HEK293 (cell line): ENCODE data around the gene GJC2.

Experiments used
- FEZF1 ChIP-seq: fragments of 450-650 bp; formaldehyde crosslinking; IDR thresholded peaks from 2 replicates; pipeline ENCODE4 v1.5.1; 2016; ENCODE audit warnings: missing biosample characterization, missing genetic modification characterization
- GLIS2 ChIP-seq: fragments of 450-650 bp; formaldehyde crosslinking; IDR thresholded peaks from 2 replicates; pipeline ENCODE4 v1.5.1; 2016; ENCODE audit warnings: missing biosample characterization, missing genetic modification characterization
- HOXA7 ChIP-seq: sonication (generic); formaldehyde crosslinking; IDR thresholded peaks from 2 replicates; pipeline ENCODE4 v1.8.1; 2022; ENCODE audit warnings: missing genetic modification reagents, borderline replicate concordance
- KLF16 ChIP-seq: fragments of 450-650 bp; formaldehyde crosslinking; IDR thresholded peaks from 2 replicates; pipeline ENCODE4 v1.5.1; 2017; ENCODE audit warnings: missing biosample characterization, missing genetic modification characterization
- KLF17 ChIP-seq: fragments of 450-650 bp; formaldehyde crosslinking; IDR thresholded peaks from 2 replicates; pipeline ENCODE4 v1.5.1; 2016; ENCODE audit warnings: missing biosample characterization, missing genetic modification characterization
- PRDM1 ChIP-seq: fragments of 450-650 bp; formaldehyde crosslinking; IDR thresholded peaks from 2 replicates; pipeline ENCODE4; 2016; ENCODE audit warnings: missing biosample characterization, missing genetic modification characterization
- PRDM4 ChIP-seq: fragments of 450-650 bp; formaldehyde crosslinking; IDR thresholded peaks from 2 replicates; pipeline ENCODE4 v1.5.1; 2017; ENCODE audit warnings: missing biosample characterization, missing genetic modification characterization
- REPIN1 ChIP-seq: fragments of 450-650 bp; formaldehyde crosslinking; IDR thresholded peaks from 2 replicates; pipeline ENCODE4 v1.5.1; 2017; ENCODE audit warnings: missing biosample characterization, missing genetic modification characterization, low read depth
- SETDB1 ChIP-seq: IDR thresholded peaks from one replicate; pipeline ENCODE4 v1.6.1; 2017; ENCODE audit warnings: mild to moderate bottlenecking, low read length, moderate library complexity, mixed read lengths; ENCODE audit not compliant: insufficient read length
- ZFHX2 ChIP-seq: fragments of 450-650 bp; formaldehyde crosslinking; conservative IDR thresholded peaks from 2 replicates; pipeline ENCODE4 v1.5.1; 2016; ENCODE audit warnings: missing biosample characterization, missing genetic modification characterization
- ZNF10 ChIP-seq: fragments of 450-650 bp; formaldehyde crosslinking; IDR thresholded peaks from 2 replicates; pipeline ENCODE4 v1.5.1; 2017; ENCODE audit warnings: missing biosample characterization, missing genetic modification characterization
- ZNF114 ChIP-seq: fragments of 450-650 bp; formaldehyde crosslinking; IDR thresholded peaks from 2 replicates; pipeline ENCODE4 v1.5.0; 2017; ENCODE audit warnings: missing biosample characterization, missing genetic modification characterization
- ZNF121 ChIP-seq: fragments of 450-650 bp; formaldehyde crosslinking; IDR thresholded peaks from 2 replicates; pipeline ENCODE4 v1.5.1; 2016; ENCODE audit warnings: missing biosample characterization, missing genetic modification characterization
- ZNF223 ChIP-seq: fragments of 450-650 bp; formaldehyde crosslinking; IDR thresholded peaks from 2 replicates; pipeline ENCODE4 v1.5.1; 2016; ENCODE audit warnings: missing biosample characterization, missing genetic modification characterization
- ZNF292 ChIP-seq: fragments of 450-650 bp; formaldehyde crosslinking; IDR thresholded peaks from 2 replicates; pipeline ENCODE4 v1.5.1; 2016; ENCODE audit warnings: low read depth, missing biosample characterization, missing genetic modification characterization, borderline replicate concordance
- ZNF311 ChIP-seq: fragments of 450-650 bp; formaldehyde crosslinking; IDR thresholded peaks from 2 replicates; pipeline ENCODE4 v1.5.1; 2017; ENCODE audit warnings: missing biosample characterization, missing genetic modification characterization, borderline replicate concordance
- ZNF341 ChIP-seq: fragments of 450-650 bp; formaldehyde crosslinking; IDR thresholded peaks from 2 replicates; pipeline ENCODE4; 2016; ENCODE audit warnings: low read depth, missing biosample characterization, missing genetic modification characterization
- ZNF366 ChIP-seq: fragments of 450-650 bp; formaldehyde crosslinking; conservative IDR thresholded peaks from 2 replicates; pipeline ENCODE4 v1.5.1; 2016; ENCODE audit warnings: missing biosample characterization, missing genetic modification characterization
- ZNF544 ChIP-seq: fragments of 450-650 bp; formaldehyde crosslinking; IDR thresholded peaks from 2 replicates; pipeline ENCODE4 v1.5.0; 2017; ENCODE audit warnings: missing biosample characterization, missing genetic modification characterization
- ZNF580 ChIP-seq: fragments of 450-650 bp; formaldehyde crosslinking; IDR thresholded peaks from 2 replicates; pipeline ENCODE4 v1.5.1; 2016; ENCODE audit warnings: missing biosample characterization, missing genetic modification characterization
- ZNF621 ChIP-seq: fragments of 450-650 bp; formaldehyde crosslinking; IDR thresholded peaks from 2 replicates; pipeline ENCODE4 v1.5.1; 2017; ENCODE audit warnings: missing biosample characterization, missing genetic modification characterization
- ZNF658 ChIP-seq: fragments of 450-650 bp; formaldehyde crosslinking; IDR thresholded peaks from 2 replicates; pipeline ENCODE4; 2016; ENCODE audit warnings: missing biosample characterization, missing genetic modification characterization
- ZNF670 ChIP-seq: fragments of 450-650 bp; formaldehyde crosslinking; IDR thresholded peaks from 2 replicates; pipeline ENCODE4 v1.5.1; 2016; ENCODE audit warnings: missing biosample characterization, missing genetic modification characterization, low read depth
- ZNF701 ChIP-seq: fragments of 450-650 bp; formaldehyde crosslinking; IDR thresholded peaks from 2 replicates; pipeline ENCODE4 v1.5.1; 2016; ENCODE audit warnings: missing biosample characterization, missing genetic modification characterization
- ZNF76 ChIP-seq: fragments of 450-650 bp; formaldehyde crosslinking; IDR thresholded peaks from 2 replicates; pipeline ENCODE4; 2016; ENCODE audit warnings: low read depth, missing biosample characterization, missing genetic modification characterization, borderline replicate concordance
- ZNF843 ChIP-seq: fragments of 450-650 bp; formaldehyde crosslinking; IDR thresholded peaks from 2 replicates; pipeline ENCODE4 v1.5.1; 2016; ENCODE audit warnings: missing biosample characterization, missing genetic modification characterization
- ZSCAN16 ChIP-seq: fragments of 450-650 bp; formaldehyde crosslinking; IDR thresholded peaks from 2 replicates; pipeline ENCODE4 v1.5.1; 2016; ENCODE audit warnings: missing biosample characterization, missing genetic modification characterization
- ZSCAN5A ChIP-seq: fragments of 450-650 bp; formaldehyde crosslinking; IDR thresholded peaks from 2 replicates; pipeline ENCODE4 v1.5.1; 2016; ENCODE audit warnings: missing biosample characterization, missing genetic modification characterization
- TF ChIP-seq, protein P1 (sequence below): fragments of 450-650 bp; formaldehyde crosslinking; IDR thresholded peaks from 2 replicates; pipeline ENCODE4 v1.5.1; 2016; ENCODE audit warnings: missing biosample characterization, missing genetic modification characterization
- TF ChIP-seq, protein P2 (sequence below): IDR thresholded peaks from 2 replicates; pipeline ENCODE4 v1.6.1; 2011; ENCODE audit warnings: mild to moderate bottlenecking, low read depth, low read length, borderline replicate concordance
- TF ChIP-seq, protein P3 (sequence below): fragments of 450-650 bp; formaldehyde crosslinking; IDR thresholded peaks from 2 replicates; pipeline ENCODE4 v1.5.0; 2017; ENCODE audit warnings: missing biosample characterization, missing genetic modification characterization, borderline replicate concordance

GJC2 gene

GRCh38 chr1:228166170-228166936 lies 16.6 kb downstream of the GJC2 start (continued):
- TF ChIP-seq ZNF580 (tag by site-specific recombination) = no peak
- TF ChIP-seq ZNF658 (tag by site-specific recombination) = no peak
- TF ChIP-seq, protein P1, sequence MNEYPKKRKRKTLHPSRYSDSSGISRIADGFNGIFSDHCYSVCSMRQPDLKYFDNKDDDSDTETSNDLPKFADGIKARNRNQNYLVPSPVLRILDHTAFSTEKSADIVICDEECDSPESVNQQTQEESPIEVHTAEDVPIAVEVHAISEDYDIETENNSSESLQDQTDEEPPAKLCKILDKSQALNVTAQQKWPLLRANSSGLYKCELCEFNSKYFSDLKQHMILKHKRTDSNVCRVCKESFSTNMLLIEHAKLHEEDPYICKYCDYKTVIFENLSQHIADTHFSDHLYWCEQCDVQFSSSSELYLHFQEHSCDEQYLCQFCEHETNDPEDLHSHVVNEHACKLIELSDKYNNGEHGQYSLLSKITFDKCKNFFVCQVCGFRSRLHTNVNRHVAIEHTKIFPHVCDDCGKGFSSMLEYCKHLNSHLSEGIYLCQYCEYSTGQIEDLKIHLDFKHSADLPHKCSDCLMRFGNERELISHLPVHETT (tag by site-specific recombination) = no peak
- TF ChIP-seq ZNF311 = no peak
- no peak for TF ChIP-seq PRDM4 (tag by site-specific recombination)
- peak; percentile 97 for TF ChIP-seq GLIS2 (tag by site-specific recombination)
- TF ChIP-seq ZSCAN16 = no peak
- no peak for TF ChIP-seq SETDB1
- no peak for TF ChIP-seq ZNF292 (tag by site-specific recombination)
- TF ChIP-seq ZNF223 = no peak
- TF ChIP-seq, protein P2, sequence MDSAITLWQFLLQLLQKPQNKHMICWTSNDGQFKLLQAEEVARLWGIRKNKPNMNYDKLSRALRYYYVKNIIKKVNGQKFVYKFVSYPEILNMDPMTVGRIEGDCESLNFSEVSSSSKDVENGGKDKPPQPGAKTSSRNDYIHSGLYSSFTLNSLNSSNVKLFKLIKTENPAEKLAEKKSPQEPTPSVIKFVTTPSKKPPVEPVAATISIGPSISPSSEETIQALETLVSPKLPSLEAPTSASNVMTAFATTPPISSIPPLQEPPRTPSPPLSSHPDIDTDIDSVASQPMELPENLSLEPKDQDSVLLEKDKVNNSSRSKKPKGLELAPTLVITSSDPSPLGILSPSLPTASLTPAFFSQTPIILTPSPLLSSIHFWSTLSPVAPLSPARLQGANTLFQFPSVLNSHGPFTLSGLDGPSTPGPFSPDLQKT = no peak
- TF ChIP-seq ZNF544 (tag by site-specific recombination) = no peak
- no peak for TF ChIP-seq ZNF76 (tag by site-specific recombination)
- TF ChIP-seq ZNF701 (tag by site-specific recombination) = no peak
- TF ChIP-seq, protein P3, sequence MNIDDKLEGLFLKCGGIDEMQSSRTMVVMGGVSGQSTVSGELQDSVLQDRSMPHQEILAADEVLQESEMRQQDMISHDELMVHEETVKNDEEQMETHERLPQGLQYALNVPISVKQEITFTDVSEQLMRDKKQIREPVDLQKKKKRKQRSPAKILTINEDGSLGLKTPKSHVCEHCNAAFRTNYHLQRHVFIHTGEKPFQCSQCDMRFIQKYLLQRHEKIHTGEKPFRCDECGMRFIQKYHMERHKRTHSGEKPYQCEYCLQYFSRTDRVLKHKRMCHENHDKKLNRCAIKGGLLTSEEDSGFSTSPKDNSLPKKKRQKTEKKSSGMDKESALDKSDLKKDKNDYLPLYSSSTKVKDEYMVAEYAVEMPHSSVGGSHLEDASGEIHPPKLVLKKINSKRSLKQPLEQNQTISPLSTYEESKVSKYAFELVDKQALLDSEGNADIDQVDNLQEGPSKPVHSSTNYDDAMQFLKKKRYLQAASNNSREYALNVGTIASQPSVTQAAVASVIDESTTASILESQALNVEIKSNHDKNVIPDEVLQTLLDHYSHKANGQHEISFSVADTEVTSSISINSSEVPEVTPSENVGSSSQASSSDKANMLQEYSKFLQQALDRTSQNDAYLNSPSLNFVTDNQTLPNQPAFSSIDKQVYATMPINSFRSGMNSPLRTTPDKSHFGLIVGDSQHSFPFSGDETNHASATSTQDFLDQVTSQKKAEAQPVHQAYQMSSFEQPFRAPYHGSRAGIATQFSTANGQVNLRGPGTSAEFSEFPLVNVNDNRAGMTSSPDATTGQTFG (tag by site-specific recombination) = no peak
- no peak for TF ChIP-seq HOXA7
- no peak for TF ChIP-seq ZNF621 (tag by site-specific recombination)
- TF ChIP-seq KLF16 (tag by site-specific recombination) = no peak; the same call in 1 of the 2 replicates
- 0 out of 2 replicates have a peak, but pooled peaks have one; percentile 3 for TF ChIP-seq ZSCAN5A (tag by site-specific recombination)
- no peak for TF ChIP-seq ZNF121
- peak; percentile 21; the same call in 1 of the 2 replicates for TF ChIP-seq ZNF341 (tag by site-specific recombination)
- TF ChIP-seq ZNF10 (tag by site-specific recombination) = no peak
- TF ChIP-seq ZNF843 (tag by site-specific recombination) = peak; percentile 43; the same call in 1 of the 2 replicates
- peak; percentile 43 for TF ChIP-seq ZFHX2
- no peak for TF ChIP-seq ZNF670
- TF ChIP-seq FEZF1 (tag by site-specific recombination) = no peak
- no peak; the same call in 1 of the 2 replicates for TF ChIP-seq KLF17 (tag by site-specific recombination)
- TF ChIP-seq PRDM1 (tag by site-specific recombination) = no peak
- no peak for TF ChIP-seq ZNF114 (tag by site-specific recombination)
- no peak for TF ChIP-seq REPIN1 (tag by site-specific recombination)
- no peak for TF ChIP-seq ZNF366 (tag by site-specific recombination)
